Urothelium cell line (cell line): ENCODE results near the gene ATP5MC2.
"Not testable (repeated sequence)": the region's sequence is repeated elsewhere in the genome, so short reads cannot be mapped to it uniquely, and the experiment has no call there.

Experiments
- DNase-seq: peaks from one replicate; pipeline ENCODE4 v3.0.0; 2011; ENCODE audit warnings: low spot score, mixed read lengths
- FAIRE-seq: peaks from 2 replicates; lab custom pipeline; 2011; peaks lifted over from hg19 to GRCh38; lab: Jason Lieb, UNC

ATP5MC2 gene

GRCh38 chr12:53657041-53657440 lies 18.8 kb downstream of the ATP5MC2 start:
- DNase-seq (no peak), FAIRE-seq (no peak)

- no peak for FAIRE-seq
- no peak for DNase-seq
Observed at GRCh38 chr12:53653595-53653994, 22.3 kb downstream of the ATP5MC2 start.

DNA sequence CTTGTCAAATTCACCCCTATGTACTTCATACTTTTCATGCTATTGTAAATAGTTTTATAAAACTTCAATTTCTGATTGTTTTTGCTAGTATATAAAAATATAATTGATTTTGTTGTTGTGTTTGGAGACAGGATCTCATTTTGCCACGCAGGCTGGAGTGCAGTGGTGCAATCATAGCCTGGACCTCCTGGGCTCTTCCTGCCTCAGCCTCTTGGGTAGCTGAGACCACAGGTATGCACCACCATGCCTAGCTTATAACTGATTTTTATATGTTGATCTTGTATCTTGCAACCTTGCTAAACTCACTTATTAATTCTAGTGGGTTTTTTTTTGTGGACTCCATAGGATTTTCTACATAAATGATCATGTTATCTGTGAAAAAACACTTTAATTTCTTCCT lies 23.5 kb downstream of the ATP5MC2 start:
- DNase-seq (no peak), FAIRE-seq (no peak)

GRCh38 chr12:53651737-53652136 lies 24.1 kb downstream of the ATP5MC2 start:
- DNase-seq (no peak), FAIRE-seq (no peak)

- not testable (repeated sequence) for DNase-seq, FAIRE-seq
Observed at GRCh38 chr12:53646300-53646699, 29.6 kb downstream of the ATP5MC2 start.

GRCh38 chr12:53645165-53645564 lies 30.7 kb downstream of the ATP5MC2 start:
- DNase-seq (no peak), FAIRE-seq (no peak)

DNA sequence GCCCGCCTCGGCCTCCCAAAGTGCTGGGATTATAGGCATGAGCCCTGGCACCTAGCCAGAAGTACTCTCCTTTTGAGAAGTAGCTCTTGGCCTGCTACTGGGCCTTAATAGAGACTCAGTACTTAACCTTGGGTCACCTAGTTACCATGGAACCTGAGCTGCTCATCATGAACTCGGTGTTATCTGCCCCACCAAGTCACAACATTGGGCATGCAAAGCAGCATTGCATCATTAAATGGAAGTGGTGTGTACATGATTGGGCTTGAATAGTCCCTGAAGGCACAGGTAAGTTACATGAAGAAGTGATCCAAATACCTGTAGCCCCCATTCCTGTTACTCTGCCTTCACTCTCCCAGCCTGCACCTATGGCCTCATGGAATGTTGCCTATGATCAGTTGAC lies 31.8 kb downstream of the ATP5MC2 start:
- FAIRE-seq, result no peak
- no peak for DNase-seq

GRCh38 chr12:53643232-53643979 lies 32.5 kb downstream of the ATP5MC2 start:
- no peak for FAIRE-seq
- DNase-seq, result no peak

DNA sequence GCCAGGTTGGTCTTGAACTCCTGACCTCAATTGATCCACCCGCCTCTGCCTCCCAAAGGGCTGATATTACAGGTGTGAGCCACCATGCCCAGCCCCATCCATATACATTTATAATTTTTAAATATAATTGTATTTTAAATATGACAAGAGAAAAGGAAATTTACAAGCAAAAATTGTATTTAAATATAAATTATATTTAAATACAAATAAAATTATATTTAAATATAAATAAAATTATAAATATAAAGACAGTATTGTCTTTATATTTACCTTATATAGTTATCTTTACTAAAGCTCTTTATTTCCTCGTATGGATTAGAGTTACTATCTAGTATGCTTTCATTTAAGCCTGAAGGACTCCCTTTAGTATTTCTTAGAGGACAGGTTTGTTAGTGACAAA lies 37.8 kb downstream of the ATP5MC2 start:
- no peak for DNase-seq
- no peak for FAIRE-seq

- FAIRE-seq, result no peak
- DNase-seq, result no peak
Observed at GRCh38 chr12:53636641-53637040, 39.2 kb downstream of the ATP5MC2 start.

- DNase-seq, FAIRE-seq: not testable (repeated sequence)
Observed at GRCh38 chr12:53635708-53636107, 40.2 kb downstream of the ATP5MC2 start.

DNA sequence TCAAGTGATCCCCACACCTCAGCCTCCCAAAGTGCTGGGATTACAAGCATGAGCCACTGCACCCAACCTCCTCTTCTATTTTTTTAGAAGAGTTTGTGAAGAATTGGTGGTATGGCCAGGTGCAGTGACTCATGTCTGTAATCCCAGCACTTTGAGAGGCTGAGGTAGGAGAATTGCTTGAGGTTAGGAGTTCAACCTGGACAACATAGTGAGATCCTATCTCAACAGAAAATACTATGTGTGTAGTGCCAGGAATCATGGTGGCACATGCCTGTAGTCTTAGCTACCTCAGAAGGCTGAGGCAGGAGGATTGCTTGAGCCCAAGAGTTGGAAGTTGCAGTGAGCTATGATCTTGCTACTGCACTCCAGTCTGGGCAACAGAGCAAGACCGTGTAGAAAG lies 44.2 kb downstream of the ATP5MC2 start:
- FAIRE-seq (no peak), DNase-seq (no peak)

GRCh38 chr12:53627919-53628318 lies 48.0 kb downstream of the ATP5MC2 start:
- FAIRE-seq (no peak), DNase-seq (no peak)

GRCh38 chr12:53626702-53627169 lies 49.1 kb downstream of the ATP5MC2 start:
- DNase-seq (peak; percentile 13), FAIRE-seq (no peak)

GRCh38 chr12:53625946-53626701 lies 49.8 kb downstream of the ATP5MC2 start, which contains the start of gene ATF7:
Gene ATF7 (minus strand): TSS chr12:53626382. CDS start chr12:53601000, 25,382 bp downstream.
- FAIRE-seq, result no peak
- DNase-seq, result peak; percentile 98

DNA sequence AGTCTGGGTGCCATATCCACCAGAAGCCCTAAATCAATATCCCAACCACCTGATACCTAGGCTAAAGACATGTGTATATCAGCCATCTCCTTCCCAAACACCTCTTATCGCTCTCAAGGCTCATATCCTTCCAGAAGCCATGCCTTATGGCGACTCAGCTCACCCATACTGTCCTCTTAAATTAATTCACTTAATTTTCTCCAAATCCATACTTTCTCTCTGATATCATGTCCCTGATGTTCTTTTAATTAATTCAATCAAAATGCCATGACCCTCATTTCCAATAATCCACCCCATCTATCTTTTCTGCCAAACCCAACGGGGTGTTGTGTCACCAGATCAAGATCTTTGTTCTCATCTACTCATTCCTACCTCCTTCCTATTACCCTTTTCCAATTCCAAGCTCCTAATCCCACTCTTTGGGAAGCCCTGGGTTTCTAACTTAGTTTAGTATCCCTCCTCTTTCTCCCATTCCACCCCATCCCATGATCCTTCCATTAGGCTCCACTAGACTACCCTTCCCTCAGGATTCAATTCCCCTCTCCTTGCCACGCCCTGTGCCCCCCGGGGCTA lies 50.4 kb downstream of the ATP5MC2 start:
- no peak for FAIRE-seq
- DNase-seq, result no peak

GRCh38 chr12:53624956-53625355 lies 50.9 kb downstream of the ATP5MC2 start:
- DNase-seq (no peak), FAIRE-seq (no peak)

DNA sequence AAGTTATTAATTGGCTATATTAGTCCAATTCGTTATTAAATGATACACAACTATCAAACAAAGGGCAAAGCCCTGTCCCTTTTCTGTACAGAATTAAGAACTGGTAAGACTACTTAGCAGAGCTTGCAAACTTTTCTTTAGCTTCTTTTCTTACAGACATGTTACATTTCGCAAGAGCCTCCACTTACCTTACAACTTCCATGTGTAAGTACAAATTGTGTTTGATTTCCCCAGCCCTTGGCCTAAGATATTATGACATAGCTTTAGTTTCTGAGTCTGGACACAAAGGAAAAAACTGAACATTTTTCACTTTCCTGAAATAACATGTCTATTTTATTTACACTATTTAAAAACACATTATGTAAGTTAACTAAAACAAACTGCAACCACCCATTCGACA lies 51.4 kb downstream of the ATP5MC2 start:
- FAIRE-seq, result no peak
- DNase-seq, result no peak

DNA sequence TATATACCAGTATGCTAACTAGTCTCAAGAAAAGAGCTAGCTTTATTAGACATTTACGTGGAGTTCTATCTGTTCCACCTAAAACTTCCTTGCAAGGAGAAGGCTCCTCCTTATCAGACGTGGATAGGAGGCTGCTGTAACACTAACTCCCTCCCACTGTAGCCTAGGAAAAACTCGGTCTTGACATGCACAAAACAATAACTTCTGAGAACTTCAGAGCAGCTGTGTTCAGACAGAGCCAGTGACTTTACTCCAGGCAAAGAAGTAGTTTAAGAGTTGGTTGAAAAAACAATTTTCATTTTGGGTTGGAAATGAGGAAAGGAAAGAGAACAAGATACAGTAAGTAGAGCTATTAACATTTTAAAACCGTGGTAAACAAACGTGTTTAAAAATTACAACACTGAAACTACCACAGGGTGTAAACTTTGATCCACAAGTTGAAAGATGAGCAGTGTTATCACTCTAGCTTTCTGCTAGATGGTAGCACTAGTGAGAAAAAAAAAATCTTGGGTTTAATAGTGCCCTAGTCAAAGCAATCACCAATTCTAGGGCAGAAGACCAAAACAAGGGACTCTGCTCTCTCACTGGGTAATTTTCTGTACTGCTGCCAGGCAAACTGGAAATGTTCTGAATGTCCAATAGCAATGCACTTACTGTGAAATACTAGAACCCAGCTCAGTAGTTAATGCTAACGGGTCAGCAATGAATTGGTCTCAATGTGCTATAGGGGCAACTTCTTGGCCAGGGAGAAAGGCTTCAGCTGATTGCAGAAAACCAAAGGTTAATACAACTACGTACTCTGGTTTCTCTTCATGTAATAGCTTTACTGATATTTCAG lies 52.1 kb downstream of the ATP5MC2 start:
- FAIRE-seq, result no peak
- no peak for DNase-seq

DNA sequence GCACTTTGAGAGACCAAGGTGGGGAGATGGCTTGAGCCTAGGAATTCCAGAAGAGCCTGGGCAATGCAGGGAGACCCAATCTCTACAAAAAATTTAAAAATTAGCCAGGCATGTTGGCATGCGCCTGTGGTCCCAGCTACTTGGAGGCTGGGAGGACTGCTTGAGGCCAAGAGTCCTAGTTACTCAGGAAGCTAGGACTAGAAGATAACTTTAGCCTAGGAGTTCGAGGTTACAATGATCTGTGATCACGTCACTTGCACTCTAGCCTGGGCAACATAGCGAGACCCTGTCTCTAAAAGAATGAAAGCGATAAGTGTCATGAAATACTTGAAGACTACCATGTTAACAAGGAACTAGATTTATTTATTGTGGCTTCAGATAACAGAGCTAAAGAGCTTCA lies 53.2 kb downstream of the ATP5MC2 start:
- FAIRE-seq (no peak), DNase-seq (no peak)

DNA sequence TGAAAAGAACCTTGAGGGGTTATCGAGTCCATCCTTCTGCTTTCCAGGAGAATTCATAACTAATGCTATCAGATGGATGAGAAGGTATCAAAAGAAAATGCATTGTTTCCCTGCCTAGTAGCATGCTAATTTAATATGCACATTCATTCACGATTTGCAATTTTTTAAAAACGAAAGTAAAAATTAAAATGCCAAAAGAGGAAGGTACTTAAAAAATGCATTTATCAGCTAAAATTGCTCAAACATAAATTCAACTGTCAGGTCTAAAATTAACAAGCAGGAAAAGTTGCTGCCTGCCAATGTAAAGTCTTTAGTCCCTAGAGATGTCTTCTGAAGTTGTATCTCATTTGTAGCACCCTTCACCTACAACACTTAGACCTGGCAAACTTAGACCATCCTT lies 57.6 kb downstream of the ATP5MC2 start:
- FAIRE-seq, result no peak
- DNase-seq, result no peak
